MCF 10A (cell line): ENCODE results near the gene LRRC42. TPM values are rescaled to one million over a fixed set of nuclear protein-coding genes. Genes with fewer than 3 reads are reported as not detected.

Experiments used
- BruUV-seq: library from RNA; stranded (reverse); fragments of 400-500 nt; replicated peaks from 2 replicates; lab custom pipeline; 2021; lab: Mats Ljungman, UMichigan
- CTCF ChIA-PET: fragments of 300-600 bp; sonication (Branson Sonifier 250); formaldehyde crosslinking; extraction: SDS; loops from one replicate; lab custom pipeline; 2021; ENCODE audit warnings: antibody characterized with exemption, inconsistent platforms; lab: Yijun Ruan, JAX
- POLR2A ChIA-PET: fragments of 300-600, 350-650 bp; sonication (Branson Sonifier 250); formaldehyde crosslinking; extraction: SDS; loops from one replicate; lab custom pipeline; 2020; ENCODE audit warnings: antibody characterized with exemption, inconsistent platforms; lab: Yijun Ruan, JAX
- DNase-seq: peaks from one replicate; pipeline ENCODE4 v3.0.0-alpha.2; 2018; ENCODE audit not compliant: unreplicated experiment
- H3K27ac Mint-ChIP-seq: one replicate; pipeline ENCODE4 v1.8.0; 2022; ENCODE audit warnings: mild to moderate bottlenecking, low read depth, mixed read lengths; ENCODE audit not compliant: unreplicated experiment
- H3K27me3 Mint-ChIP-seq: one replicate; pipeline ENCODE4 v1.8.0; 2022; ENCODE audit warnings: mixed read lengths; ENCODE audit not compliant: insufficient read depth, unreplicated experiment
- H3K36me3 Mint-ChIP-seq: one replicate; pipeline ENCODE4 v1.8.0; 2022; ENCODE audit warnings: mild to moderate bottlenecking, moderate library complexity, mixed read lengths; ENCODE audit not compliant: insufficient read depth, unreplicated experiment
- H3K4me1 Mint-ChIP-seq: one replicate; pipeline ENCODE4 v1.8.0; 2022; ENCODE audit warnings: mixed read lengths; ENCODE audit not compliant: insufficient read depth, unreplicated experiment
- H3K4me3 Mint-ChIP-seq: one replicate; pipeline ENCODE4 v1.8.0; 2022; ENCODE audit warnings: mild to moderate bottlenecking, moderate library complexity, mixed read lengths; ENCODE audit not compliant: unreplicated experiment
- H3K9me3 Mint-ChIP-seq: one replicate; pipeline ENCODE4 v1.8.0; 2022; ENCODE audit warnings: mixed read lengths; ENCODE audit not compliant: unreplicated experiment
- intact Hi-C: fragments of 100-400 bp; cut with micrococcal nuclease; formaldehyde crosslinking; loops from 2 replicates; pipeline ENCODE4 v1.14.1; 2022
- total RNA-seq: library from RNA; stranded (reverse); gene quantifications from 2 replicates; pipeline ENCODE4 v1.2.3, GENCODE V29; 2022
- TF ChIP-seq, protein P1 (sequence below): fragments of 200-600 bp; IDR thresholded peaks from one replicate; pipeline ENCODE4 v1.8.0; 2022; ENCODE audit warnings: antibody characterized with exemption, mild to moderate bottlenecking; ENCODE audit not compliant: unreplicated experiment

LRRC42 gene
- total RNA-seq, 1 experiment from 2014 or later: 41.2 TPM

DNA sequence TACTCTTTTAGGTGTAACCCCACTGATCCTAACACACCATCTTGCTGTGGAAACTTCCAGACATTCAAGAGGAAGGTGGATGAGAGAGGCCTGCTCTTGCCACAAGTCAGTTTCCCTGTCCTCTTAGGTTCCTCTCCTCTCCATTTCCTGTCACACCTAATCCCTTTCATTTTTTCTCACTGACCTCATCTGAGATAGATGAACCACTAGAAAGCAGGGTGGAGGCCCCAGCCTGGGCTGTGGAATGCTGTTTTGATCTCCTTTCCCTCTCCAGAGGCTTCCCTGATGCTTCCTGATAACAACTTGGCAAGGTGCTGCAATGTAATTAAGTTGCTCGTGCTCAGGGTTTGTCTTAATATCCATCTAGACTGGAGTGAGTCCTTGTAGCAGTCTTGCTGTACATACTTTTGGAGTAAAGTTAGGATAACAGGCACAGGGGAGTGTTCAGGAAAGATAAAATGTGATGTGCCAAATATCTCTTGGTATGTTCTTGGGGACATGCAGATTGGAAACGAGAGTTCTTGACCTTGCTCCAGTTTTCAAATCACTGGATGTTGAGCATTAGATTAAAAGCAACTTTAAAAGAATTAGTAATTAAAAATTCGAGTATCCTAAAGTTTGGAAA is 11.2 kb downstream of the LRRC42 start:
- H3K27ac Mint-ChIP-seq: peak overlapping the region; percentile 93
- TF ChIP-seq, protein P1, sequence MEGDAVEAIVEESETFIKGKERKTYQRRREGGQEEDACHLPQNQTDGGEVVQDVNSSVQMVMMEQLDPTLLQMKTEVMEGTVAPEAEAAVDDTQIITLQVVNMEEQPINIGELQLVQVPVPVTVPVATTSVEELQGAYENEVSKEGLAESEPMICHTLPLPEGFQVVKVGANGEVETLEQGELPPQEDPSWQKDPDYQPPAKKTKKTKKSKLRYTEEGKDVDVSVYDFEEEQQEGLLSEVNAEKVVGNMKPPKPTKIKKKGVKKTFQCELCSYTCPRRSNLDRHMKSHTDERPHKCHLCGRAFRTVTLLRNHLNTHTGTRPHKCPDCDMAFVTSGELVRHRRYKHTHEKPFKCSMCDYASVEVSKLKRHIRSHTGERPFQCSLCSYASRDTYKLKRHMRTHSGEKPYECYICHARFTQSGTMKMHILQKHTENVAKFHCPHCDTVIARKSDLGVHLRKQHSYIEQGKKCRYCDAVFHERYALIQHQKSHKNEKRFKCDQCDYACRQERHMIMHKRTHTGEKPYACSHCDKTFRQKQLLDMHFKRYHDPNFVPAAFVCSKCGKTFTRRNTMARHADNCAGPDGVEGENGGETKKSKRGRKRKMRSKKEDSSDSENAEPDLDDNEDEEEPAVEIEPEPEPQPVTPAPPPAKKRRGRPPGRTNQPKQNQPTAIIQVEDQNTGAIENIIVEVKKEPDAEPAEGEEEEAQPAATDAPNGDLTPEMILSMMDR: no peak
- DNase-seq: peak; percentile 9
- CTCF ChIA-PET: interaction anchor here (0.9 to 6.0 kb wide), 8 partner anchors 9 to 843 kb away, joined by 3 to 154 read pairs (median 11); partner anchors contain the start of genes IFT25 and LRRC42
- H3K36me3 Mint-ChIP-seq: peaks cover 57% of the 10 kb centered on the region
- H3K27me3 Mint-ChIP-seq: no peaks in the 10 kb centered on the region
- POLR2A ChIA-PET: interaction anchor here (0.7 to 2.5 kb wide), 11 partner anchors 10 to 607 kb away, joined by 3 to 35 read pairs (median 7); partner anchors contain the start of genes IFT25, LRRC42, TCEANC2 and TMEM59
- peaks cover 11% of the 10 kb centered on the region for H3K4me1 Mint-ChIP-seq
- no TSS peak for BruUV-seq
- peak overlapping the region; percentile 39 for H3K4me3 Mint-ChIP-seq
- H3K9me3 Mint-ChIP-seq: no peaks in the 10 kb centered on the region
- intact Hi-C loops: no loop called here

- BruUV-seq: no TSS peak
- TF ChIP-seq, protein P1: peak; percentile 46
- Mint-ChIP-seq H3K36me3 (peaks cover 64% of the 10 kb centered on the region), H3K9me3 (no peaks in the 10 kb centered on the region), H3K27ac (no peak overlapping the region), H3K4me3 (no peak overlapping the region), H3K4me1 (peaks cover 20% of the 10 kb centered on the region), H3K27me3 (no peaks in the 10 kb centered on the region)
- DNase-seq: peak; percentile 49
- intact Hi-C loops: loop anchor here (1.0 kb wide), 2 partner anchors 81 to 98 kb away; no protein-coding TSS in a partner anchor
- ChIA-PET POLR2A (interaction anchor here (0.7 to 2.6 kb wide), 9 partner anchors 11 to 115 kb away, joined by 3 to 20 read pairs (median 5); partner anchors contain the start of genes IFT25, LRRC42 and YIPF1), CTCF (interaction anchor here (0.6 to 6.0 kb wide), 47 partner anchors 8 to 1428 kb away, joined by 3 to 154 read pairs (median 4); partner anchors contain the start of genes IFT25, LDLRAD1 and LRRC42)
Observed at GRCh38 chr1:53959664-53960250, 13.6 kb downstream of the LRRC42 start.

- POLR2A ChIA-PET: no interaction called here
- Mint-ChIP-seq H3K36me3 (peaks cover 71% of the 10 kb centered on the region), H3K27ac (no peak overlapping the region), H3K4me3 (no peak overlapping the region), H3K27me3 (no peaks in the 10 kb centered on the region), H3K9me3 (no peaks in the 10 kb centered on the region), H3K4me1 (peaks cover 12% of the 10 kb centered on the region)
- TF ChIP-seq, protein P1: no peak
- no peak for DNase-seq
- BruUV-seq: no TSS peak
- CTCF ChIA-PET: interaction anchor here (1.5 to 6.0 kb wide), 4 partner anchors 82 to 477 kb away, joined by 4 to 154 read pairs (median 78); no protein-coding TSS in a partner anchor
- intact Hi-C loops: no loop called here
Observed at GRCh38 chr1:53962395-53962794, 16.2 kb downstream of the LRRC42 start.

DNA sequence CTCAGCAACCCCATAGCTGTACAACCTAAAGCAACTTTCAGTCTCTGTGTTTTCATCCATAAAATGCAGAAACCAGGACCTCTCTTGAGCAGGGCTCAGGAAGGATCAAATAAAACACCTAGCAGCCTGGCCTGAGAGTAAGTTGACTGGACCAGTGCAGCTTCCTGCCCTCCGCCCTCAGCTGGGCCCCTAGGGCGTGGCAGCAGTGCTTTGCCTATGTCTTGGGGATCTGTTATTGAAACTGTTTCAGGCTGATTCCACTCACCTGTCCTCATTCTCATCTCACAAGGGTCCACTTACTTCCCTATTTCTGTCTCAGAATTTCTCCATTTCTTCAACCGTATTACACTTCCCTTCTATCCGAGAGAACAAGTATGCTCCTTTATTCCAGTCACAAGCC is 17.3 kb downstream of the LRRC42 start:
- Mint-ChIP-seq H3K27me3 (no peaks in the 10 kb centered on the region), H3K9me3 (no peaks in the 10 kb centered on the region), H3K27ac (no peak overlapping the region), H3K4me3 (no peak overlapping the region), H3K4me1 (peaks cover 9% of the 10 kb centered on the region), H3K36me3 (peaks cover 72% of the 10 kb centered on the region)
- no peak for DNase-seq
- intact Hi-C loops: no loop called here
- TF ChIP-seq, protein P1: no peak
- POLR2A ChIA-PET: no interaction called here
- CTCF ChIA-PET: interaction anchor here (1.5 to 6.0 kb wide), 2 partner anchors 85 to 104 kb away, joined by 4 to 154 read pairs; no protein-coding TSS in a partner anchor
- no TSS peak for BruUV-seq
